Sciatic nerve (tissue), 2 donors: Measurements from ENCODE around the gene ZBTB7B. TPM values are rescaled to one million over a fixed set of nuclear protein-coding genes. Genes with fewer than 3 reads are reported as not detected.
"Not testable (repeated sequence)": the region's sequence is repeated elsewhere in the genome, so short reads cannot be mapped to it uniquely, and the experiment has no call there.

Experiments used
- ATAC-seq: fragments of 200-7000 bp; cut with Tn5 transposase; one replicate; pipeline ENCODE4 v1.9.1; 2020; ENCODE audit warnings: mild to moderate bottlenecking, moderate library complexity
- DNase-seq: peaks from one replicate; pipeline ENCODE4 v3.0.0-alpha.2; 2020; ENCODE audit warnings: low spot score
- intact Hi-C: fragments of 100-400 bp; cut with DNase I; formaldehyde crosslinking; loops from one replicate; pipeline ENCODE4 v1.14.2; 2022
- total RNA-seq: library from RNA; stranded (reverse); fragmentation: NEBNext Ultra II Directional; extraction: Animal tissue kit (Norgen Biotek cat#: 25700); gene quantifications from one replicate; pipeline ENCODE4 v1.2.1, GENCODE V29; 2021
- donor health status: DM: no; HTN: no; CAD: no.
- donor health status: DM: no; HTN: no; CAD: no.

The ZBTB7B gene
- total RNA-seq, 1 donor from 2014 or later: 45.3 TPM

DNA sequence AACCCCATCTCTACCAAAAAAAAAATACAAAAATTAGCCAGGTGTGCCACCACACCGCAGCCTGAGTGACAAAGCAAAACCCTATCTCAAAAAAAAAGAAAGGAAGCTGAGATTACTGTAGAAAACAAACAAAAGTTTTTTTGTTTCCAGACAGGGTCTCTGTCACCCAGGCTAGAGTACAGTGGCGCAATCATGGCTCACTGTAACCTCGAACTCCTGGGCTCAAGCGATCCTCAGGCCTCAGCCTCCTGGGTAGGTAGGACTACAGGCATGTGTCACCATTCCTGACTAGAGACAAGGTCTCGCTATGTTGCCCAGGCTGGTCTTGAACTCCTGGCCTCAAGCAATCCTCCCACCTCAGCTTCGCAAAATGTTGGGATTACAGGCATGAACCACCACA, 38.2 kb upstream of the ZBTB7B start:
- DNase-seq (no peak), ATAC-seq (no peak)
- intact Hi-C loops: no loop called here

DNA sequence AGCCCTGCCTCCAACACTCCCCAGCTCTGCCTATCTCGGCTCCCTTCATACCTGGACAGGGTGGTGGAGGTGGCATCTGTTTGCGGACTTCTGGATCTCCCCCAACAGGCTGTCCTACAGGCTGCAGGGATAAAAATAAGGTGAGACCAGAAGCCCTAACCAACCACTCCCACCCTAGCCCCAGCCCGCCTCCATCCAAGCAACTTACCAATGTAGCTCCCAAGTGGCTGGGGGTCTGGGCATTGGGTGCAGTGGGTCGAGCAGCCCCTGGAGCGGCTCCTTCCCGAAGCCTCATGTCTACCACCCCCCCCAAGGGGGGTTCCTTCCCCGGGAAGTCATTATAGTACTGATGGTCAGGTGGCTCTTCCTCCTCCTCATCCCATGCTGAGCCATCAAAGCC, 36.5 kb upstream of the ZBTB7B start:
- DNase-seq (no peak), ATAC-seq (no peak)
- intact Hi-C loops: no loop called here

- intact Hi-C loops: no loop called here
- DNase-seq (no peak), ATAC-seq (no peak)
Measured at GRCh38 chr1:154967331-154967950, 35.2 kb upstream of the ZBTB7B start.

DNA sequence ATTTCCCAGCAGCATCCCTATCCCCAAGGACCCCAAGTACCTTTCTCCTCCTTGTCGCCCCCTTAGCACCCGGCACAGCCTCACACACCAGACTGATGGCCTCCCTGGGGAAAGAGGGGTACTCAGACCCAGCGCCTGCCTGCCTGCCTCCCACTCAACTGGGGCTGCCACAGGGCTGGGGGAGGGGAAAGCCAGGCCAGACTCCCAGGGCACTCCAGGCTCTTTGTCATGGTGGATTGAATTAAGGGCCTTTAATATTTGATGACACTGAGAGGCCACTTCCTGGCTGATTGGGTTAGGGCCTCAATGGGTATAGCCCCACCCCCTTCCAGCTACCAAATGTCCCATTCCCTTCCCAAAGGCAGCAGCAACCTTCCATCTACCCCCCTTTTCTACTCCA, 33.9 kb upstream of the ZBTB7B start:
- ATAC-seq (no peak), DNase-seq (no peak)
- intact Hi-C loops: no loop called here

DNA sequence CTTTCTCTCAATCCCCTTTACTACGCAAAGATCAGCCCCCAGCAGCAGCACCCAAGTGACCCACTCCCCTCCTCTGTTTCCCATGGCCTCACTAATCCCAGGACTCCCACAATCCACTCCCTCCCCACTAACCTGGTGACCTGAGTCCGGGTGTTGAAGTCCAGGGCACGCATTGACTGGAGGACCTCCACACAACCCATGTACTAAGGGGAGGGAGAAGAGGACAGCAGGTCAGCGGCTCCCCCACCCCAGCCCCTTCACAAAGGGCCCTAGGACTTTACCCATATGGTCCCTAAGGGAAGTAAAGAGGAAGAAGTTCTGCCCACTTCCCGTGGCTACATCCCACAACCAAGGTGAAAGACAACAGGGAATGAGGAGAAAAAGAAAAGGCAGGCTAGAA, 33.4 kb upstream of the ZBTB7B start:
- intact Hi-C loops: no loop called here
- DNase-seq (no peak), ATAC-seq (no peak)

- intact Hi-C loops: no loop called here
- DNase-seq: peak; percentile 80
- no peak for ATAC-seq
Measured at GRCh38 chr1:154969860-154970452, 32.6 kb upstream of the ZBTB7B start.

DNA sequence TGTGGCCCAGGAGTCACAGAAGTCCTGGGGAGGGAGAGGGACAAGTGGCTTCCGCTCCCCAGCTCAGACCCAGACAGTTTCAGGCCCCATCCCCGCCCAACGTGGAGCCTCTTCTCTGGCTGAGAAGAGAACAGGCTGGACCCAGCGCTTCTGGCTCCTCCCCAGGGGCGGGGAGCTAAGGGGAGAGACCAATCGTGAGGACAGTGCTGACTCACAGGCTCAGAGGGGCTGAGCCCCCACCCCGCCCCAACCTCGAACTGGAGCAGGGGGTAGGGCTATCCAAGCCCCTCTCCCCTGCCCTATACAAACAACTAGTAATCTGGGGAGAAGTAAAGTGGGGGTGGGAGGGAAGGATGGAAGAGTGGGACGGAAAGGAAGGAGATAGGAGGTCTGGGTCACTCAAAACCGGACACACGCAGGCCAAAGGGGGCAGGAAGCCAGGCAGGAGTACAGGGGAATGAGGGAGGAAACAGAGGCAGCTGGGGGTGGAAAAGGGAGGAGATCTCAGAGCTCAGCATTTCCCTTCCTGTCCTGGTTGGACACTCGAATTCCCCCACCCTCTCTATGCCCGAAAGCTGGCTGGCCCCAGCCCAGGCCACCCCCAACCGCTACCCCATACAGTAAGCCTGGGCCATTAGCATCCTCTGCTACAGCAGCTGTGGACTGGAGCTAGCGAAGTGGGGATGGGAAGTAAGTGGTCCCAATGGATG, 31.8 kb upstream of the ZBTB7B start, which contains the start of gene SHC1:
TSS of gene SHC1 (minus strand) at position 117 of the 710 bp plus-strand sequence. CDS start 221 bp downstream, outside the sequence.
- peak; percentile 74 for ATAC-seq
- peak; percentile 97 for DNase-seq
- intact Hi-C loops: no loop called here

DNA sequence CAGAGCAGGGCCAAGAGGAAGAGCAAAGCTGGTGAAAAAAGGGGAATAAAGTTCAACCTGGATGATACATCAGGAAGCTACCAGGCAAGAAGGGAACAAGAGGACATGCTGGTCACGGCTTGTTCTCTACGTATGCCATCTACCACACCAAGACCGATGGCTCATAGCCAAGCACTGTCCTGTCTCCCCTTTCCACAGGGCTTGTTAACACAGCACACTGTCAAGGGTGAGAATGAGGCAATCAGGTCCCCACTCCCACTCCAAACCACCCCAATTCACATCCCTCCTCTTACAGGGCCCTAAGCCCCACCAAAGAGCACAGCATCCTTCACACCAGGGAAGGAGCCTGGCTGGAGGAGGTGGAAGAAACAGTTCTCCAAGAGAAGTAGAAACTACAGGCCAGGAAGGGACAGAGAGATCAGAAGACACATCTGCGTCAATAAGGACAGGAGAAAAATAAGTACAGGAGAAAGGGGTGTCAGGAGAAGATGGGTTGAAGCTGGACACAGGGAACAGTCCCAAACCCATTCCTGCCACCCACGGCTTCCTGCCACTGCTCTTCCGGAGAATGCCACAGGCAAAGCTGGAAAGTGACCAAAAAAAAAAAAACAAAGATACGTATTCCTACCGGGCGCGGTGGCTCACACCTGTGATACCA, 31.1 kb upstream of the ZBTB7B start:
- no peak for DNase-seq
- no peak for ATAC-seq
- intact Hi-C loops: no loop called here

DNA sequence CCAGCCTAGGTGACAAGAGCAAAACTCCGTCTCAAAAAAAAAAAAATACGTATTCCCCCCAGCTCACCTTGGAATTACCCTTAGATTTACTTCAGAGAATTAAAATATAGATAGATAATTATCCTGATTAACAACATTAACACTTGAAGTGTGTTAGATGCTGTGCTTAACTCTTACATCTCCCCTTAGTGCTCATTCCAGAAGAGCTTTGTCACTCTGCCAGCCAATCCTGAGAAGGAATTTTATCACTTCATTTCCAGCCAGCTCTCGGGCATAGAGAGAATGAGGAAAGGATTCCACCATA, 30.4 kb upstream of the ZBTB7B start:
- intact Hi-C loops: no loop called here
- ATAC-seq (no peak), DNase-seq (no peak)

- intact Hi-C loops: no loop called here
- no peak for DNase-seq
- no peak for ATAC-seq
Measured at GRCh38 chr1:154972517-154973343, 29.9 kb upstream of the ZBTB7B start.

GRCh38 chr1:154973344-154974101, 29.1 kb upstream of the ZBTB7B start:
- peak; percentile 62 for ATAC-seq
- peak; percentile 99 for DNase-seq
- intact Hi-C loops: no loop called here

GRCh38 chr1:154974102-154974807, 28.3 kb upstream of the ZBTB7B start, which contains the start of gene CKS1B:
Gene CKS1B (plus strand): TSS chr1:154974681. CDS start chr1:154974746, 65 bp downstream.
- intact Hi-C loops: no loop called here
- DNase-seq: peak; percentile 98
- peak; percentile 90 for ATAC-seq

- intact Hi-C loops: loop anchor here (5.0 kb wide), 1 partner anchor 197 kb away; the partner anchor contains the start of genes KRTCAP2 and TRIM46
- peak; percentile 81 for ATAC-seq
- DNase-seq: peak; percentile 97
Measured at GRCh38 chr1:154974808-154975408, 27.7 kb upstream of the ZBTB7B start.

DNA sequence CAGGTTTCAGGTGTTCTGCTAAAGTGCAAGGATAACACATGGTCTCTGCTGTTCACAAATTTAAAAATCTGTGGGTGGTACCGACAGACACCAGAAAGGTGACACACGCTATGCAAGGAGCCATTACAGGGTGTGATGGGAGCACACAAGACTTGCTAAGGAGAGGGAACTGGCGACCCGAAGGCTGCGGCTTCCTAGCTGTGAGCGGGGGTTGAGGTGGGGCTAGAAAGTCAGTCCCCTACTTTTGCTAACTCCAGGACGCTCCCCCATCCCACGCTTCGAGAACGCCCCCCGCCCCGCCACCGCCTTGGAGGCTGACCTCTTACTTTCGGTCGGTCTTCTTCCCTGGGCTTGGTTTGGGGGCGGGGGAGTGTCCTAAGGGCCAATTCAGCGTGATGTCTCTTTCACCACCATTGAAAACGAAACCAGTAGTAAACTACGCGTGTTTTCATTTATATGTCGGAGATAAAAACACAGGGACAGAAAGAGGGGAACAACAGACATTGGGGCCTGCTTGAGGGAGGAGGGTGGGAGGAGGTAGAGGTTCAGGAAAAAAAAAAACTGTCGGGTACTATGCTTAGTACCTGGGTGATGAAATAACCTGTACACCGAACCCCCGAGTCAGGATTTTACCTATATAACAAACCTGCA, 27.1 kb upstream of the ZBTB7B start:
- ATAC-seq: no peak
- peak; percentile 83 for DNase-seq
- intact Hi-C loops: loop anchor here (5.0 kb wide), 1 partner anchor 197 kb away; the partner anchor contains the start of genes KRTCAP2 and TRIM46

DNA sequence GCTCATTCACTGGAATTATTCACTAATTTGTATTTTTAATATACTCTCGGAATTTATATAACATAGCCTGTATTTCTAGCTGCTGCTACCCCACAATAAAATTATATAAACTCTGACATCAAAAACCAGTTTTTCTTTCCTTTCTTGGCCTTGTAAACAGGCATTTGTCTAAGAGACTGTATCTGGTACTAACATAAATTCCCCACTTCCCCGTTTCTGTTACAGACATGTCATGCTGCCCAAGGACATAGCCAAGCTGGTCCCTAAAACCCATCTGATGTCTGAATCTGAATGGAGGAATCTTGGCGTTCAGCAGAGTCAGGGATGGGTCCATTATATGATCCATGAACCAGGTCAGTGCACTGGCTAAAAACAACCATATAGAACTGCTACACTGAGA, 24.8 kb upstream of the ZBTB7B start:
- ATAC-seq, DNase-seq: not testable (repeated sequence)
- intact Hi-C loops: loop anchor here (5.0 kb wide), 1 partner anchor 195 kb away; the partner anchor contains the start of genes KRTCAP2 and TRIM46

DNA sequence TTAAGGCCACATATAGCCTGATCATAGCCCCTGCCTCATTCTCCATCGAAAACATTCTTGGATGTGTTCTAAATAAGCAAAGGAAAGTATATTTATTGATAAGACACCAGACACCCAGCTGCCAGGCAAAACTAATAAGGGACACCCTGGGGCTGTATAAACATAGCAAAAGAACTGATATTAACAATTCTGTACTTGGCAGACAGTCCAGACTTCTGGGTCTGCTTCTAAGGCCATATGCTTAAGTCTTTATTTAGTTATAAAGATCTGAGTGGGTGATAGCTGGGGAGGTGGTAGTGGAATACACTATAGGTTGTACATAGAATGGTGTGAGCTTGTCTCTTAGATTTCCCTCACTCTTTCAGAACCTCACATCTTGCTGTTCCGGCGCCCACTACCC, 24.2 kb upstream of the ZBTB7B start:
- ATAC-seq: no peak
- intact Hi-C loops: loop anchor here (5.0 kb wide), 1 partner anchor 194 kb away; the partner anchor contains the start of genes KRTCAP2 and TRIM46
- DNase-seq: no peak

GRCh38 chr1:154982341-154982740, 20.3 kb upstream of the ZBTB7B start:
- intact Hi-C loops: no loop called here
- DNase-seq: no peak
- ATAC-seq: no peak
